ENCODE results near the gene ARHGEF2. TPM values are rescaled to one million over a fixed set of nuclear protein-coding genes. Genes with fewer than 3 reads are reported as not detected.

ARHGEF2 gene
- total and polyA plus RNA-seq, 2 of the 13 experiments (the other 11 are each of a cell fraction or from before 2014, with no cell fraction given), result 16.1 to 32.1 TPM

DNA sequence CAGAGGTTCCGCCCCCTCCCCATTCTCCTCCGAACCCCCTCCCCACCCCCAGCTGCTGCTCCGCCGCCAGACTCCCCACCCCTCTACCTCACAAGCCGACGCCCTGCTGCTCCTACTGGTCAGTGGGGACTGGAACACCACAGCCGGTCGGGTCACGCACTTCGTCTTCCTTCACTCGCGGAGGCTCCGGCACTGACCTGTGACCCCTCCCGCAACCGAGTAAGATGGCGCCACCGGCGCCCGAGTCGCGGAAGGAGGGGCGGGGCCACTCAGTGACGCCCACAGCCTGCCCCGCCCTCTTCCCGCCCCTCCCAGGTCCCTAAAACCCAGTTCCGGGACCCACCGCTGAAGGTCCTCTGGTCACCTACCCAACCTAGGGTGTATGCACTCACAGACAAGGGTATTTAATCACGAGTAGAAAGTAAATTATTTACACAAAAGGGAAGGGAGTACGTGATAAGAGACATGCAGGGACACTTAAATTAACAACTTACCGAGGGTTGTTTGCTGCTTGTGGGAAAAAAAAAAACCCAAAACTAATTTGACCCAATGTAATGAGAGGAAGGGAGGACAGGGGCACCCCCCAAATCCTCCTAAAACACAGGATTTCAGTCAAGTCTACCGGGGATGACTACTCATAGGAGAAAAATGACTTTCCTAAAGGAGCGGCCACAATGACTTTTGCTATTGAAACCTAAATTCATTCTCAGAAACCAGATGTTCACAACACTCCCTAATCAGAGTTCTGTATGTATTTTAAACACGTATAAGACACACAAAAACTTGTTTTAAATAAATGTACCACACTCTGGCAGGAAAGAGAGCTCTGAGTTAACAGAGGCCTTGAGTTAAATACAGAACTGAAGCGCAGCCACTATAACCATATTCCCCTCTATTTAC is 66.9 kb downstream of the ARHGEF2 start, which contains the start of gene RIT1 (continued):
- TF ChIP-seq SRY (CRISPR knock-in tag; IDR thresholded peaks at IDR 0.05) (0 out of 2 replicates have a peak, but pooled peaks have one; percentile 64), ZSCAN29 (CRISPR knock-in tag; conservative IDR thresholded peaks at IDR 0.05) (no peak), ZNF143 (CRISPR knock-in tag; IDR thresholded peaks at IDR 0.05) (no peak), TP53 (CRISPR knock-in tag; conservative IDR thresholded peaks at IDR 0.05) (no peak), SMARCC2 (IDR thresholded peaks at IDR 0.05) (no peak), ZNF335 (CRISPR knock-in tag; IDR thresholded peaks at IDR 0.05) (no peak), HOXA5 (CRISPR knock-in tag; IDR thresholded peaks at IDR 0.05) (peak; percentile 28), RNF2 (conservative IDR thresholded peaks at IDR 0.05; ENCODE audit: low read depth) (no peak), REL (CRISPR knock-in tag; conservative IDR thresholded peaks at IDR 0.05) (no peak), SNAI1 (CRISPR knock-in tag; IDR thresholded peaks at IDR 0.05; ENCODE audit: borderline replicate concordance) (no peak), DR1 (CRISPR knock-in tag; IDR thresholded peaks at IDR 0.05) (no peak), CHCHD3 (CRISPR knock-in tag; IDR thresholded peaks at IDR 0.05) (no peak), HNRNPLL (IDR thresholded peaks at IDR 0.05; ENCODE audit: low read depth, low read length, poor library complexity, severe bottlenecking) (peak; percentile 84)
- TF ChIP-seq, protein P1, sequence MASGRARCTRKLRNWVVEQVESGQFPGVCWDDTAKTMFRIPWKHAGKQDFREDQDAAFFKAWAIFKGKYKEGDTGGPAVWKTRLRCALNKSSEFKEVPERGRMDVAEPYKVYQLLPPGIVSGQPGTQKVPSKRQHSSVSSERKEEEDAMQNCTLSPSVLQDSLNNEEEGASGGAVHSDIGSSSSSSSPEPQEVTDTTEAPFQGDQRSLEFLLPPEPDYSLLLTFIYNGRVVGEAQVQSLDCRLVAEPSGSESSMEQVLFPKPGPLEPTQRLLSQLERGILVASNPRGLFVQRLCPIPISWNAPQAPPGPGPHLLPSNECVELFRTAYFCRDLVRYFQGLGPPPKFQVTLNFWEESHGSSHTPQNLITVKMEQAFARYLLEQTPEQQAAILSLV (CRISPR knock-in tag; IDR thresholded peaks at IDR 0.05; ENCODE audit: borderline replicate concordance), result no peak
- TF ChIP-seq, protein P2, sequence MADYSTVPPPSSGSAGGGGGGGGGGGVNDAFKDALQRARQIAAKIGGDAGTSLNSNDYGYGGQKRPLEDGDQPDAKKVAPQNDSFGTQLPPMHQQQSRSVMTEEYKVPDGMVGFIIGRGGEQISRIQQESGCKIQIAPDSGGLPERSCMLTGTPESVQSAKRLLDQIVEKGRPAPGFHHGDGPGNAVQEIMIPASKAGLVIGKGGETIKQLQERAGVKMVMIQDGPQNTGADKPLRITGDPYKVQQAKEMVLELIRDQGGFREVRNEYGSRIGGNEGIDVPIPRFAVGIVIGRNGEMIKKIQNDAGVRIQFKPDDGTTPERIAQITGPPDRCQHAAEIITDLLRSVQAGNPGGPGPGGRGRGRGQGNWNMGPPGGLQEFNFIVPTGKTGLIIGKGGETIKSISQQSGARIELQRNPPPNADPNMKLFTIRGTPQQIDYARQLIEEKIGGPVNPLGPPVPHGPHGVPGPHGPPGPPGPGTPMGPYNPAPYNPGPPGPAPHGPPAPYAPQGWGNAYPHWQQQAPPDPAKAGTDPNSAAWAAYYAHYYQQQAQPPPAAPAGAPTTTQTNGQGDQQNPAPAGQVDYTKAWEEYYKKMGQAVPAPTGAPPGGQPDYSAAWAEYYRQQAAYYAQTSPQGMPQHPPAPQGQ (CRISPR knock-in tag; IDR thresholded peaks at IDR 0.05; ENCODE audit: borderline replicate concordance), result no peak
- TF ChIP-seq, protein P3, sequence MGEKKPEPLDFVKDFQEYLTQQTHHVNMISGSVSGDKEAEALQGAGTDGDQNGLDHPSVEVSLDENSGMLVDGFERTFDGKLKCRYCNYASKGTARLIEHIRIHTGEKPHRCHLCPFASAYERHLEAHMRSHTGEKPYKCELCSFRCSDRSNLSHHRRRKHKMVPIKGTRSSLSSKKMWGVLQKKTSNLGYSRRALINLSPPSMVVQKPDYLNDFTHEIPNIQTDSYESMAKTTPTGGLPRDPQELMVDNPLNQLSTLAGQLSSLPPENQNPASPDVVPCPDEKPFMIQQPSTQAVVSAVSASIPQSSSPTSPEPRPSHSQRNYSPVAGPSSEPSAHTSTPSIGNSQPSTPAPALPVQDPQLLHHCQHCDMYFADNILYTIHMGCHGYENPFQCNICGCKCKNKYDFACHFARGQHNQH (CRISPR knock-in tag; IDR thresholded peaks at IDR 0.05), result no peak
- TF ChIP-seq, protein P4, sequence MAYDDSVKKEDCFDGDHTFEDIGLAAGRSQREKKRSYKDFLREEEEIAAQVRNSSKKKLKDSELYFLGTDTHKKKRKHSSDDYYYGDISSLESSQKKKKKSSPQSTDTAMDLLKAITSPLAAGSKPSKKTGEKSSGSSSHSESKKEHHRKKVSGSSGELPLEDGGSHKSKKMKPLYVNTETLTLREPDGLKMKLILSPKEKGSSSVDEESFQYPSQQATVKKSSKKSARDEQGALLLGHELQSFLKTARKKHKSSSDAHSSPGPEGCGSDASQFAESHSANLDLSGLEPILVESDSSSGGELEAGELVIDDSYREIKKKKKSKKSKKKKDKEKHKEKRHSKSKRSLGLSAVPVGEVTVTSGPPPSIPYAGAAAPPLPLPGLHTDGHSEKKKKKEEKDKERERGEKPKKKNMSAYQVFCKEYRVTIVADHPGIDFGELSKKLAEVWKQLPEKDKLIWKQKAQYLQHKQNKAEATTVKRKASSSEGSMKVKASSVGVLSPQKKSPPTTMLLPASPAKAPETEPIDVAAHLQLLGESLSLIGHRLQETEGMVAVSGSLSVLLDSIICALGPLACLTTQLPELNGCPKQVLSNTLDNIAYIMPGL (CRISPR knock-in tag; IDR thresholded peaks at IDR 0.05; ENCODE audit: borderline replicate concordance in 1 of 2, low read depth in 1 of 2), result 0 out of 4 replicates have a peak, but pooled peaks of 1 of the 2 experiments have one; percentile 43
- TF ChIP-seq, protein P5, sequence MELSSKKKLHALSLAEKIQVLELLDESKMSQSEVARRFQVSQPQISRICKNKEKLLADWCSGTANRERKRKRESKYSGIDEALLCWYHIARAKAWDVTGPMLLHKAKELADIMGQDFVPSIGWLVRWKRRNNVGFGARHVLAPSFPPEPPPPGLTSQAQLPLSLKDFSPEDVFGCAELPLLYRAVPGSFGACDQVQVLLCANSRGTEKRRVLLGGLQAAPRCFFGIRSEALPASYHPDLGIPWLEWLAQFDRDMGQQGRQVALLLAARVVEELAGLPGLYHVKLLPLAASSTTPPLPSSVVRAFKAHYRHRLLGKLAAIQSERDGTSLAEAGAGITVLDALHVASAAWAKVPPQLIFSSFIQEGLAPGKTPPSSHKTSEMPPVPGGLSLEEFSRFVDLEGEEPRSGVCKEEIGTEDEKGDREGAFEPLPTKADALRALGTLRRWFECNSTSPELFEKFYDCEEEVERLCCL (CRISPR knock-in tag; IDR thresholded peaks at IDR 0.05; ENCODE audit: borderline replicate concordance), result no peak

Measured in HepG2 (cell line).